ENCODE data around the gene POLA1. TPM values are rescaled to one million over a fixed set of nuclear protein-coding genes. Genes with fewer than 3 reads are reported as not detected.
"Not testable (repeated sequence)": the region's sequence is repeated elsewhere in the genome, so short reads cannot be mapped to it uniquely, and the experiment has no call there.

POLA1 gene
- total and polyA plus RNA-seq, 2 donors: 3.5 to 21.1 TPM

DNA sequence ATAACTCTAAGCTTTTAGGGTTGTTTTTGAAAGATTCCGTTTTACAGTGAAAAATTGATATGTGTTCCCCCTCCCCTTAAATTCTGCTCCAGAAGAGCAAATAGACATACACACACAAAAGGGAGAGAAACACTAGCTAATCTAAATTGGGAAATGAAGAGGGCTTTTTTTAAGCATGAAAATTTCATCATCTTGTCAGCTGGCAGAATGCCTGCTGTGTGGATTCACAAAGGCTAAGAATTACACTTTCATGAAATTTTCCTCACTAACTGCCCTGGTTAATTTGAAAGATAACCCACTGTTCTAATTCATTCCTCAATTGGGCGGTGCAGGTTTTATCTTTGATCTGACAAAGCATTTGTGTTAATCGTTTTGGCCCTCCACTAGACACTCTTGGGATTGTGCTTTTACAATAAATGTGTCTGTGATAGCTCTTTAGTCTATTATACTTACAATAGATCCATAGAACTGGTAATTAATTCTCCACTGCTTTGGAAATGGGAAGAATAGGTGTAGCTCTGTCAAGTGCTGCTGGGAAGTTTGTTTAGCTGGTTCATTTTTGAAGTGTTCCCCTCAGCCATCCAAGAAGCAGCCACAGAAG, 152.9 kb downstream of the POLA1 start:
- Histone ChIP-seq H3K27ac (ENCODE audit: low read depth in 1 of 2, low read length in 1 of 2) (no peak overlapping the region), H3K4me1 (ENCODE audit: control insufficient read depth in 2 of 2, insufficient read depth in 2 of 2, low read length in 2 of 2) (no peaks in the 10 kb centered on the region), H3K9me3 (ENCODE audit: control insufficient read depth in 2 of 2, insufficient read depth in 1 of 2, low read length in 1 of 2) (no peaks in the 10 kb centered on the region), H3K36me3 (ENCODE audit: control insufficient read depth in 2 of 2, insufficient read depth in 2 of 2, low read length in 1 of 2) (no peaks in the 10 kb centered on the region), H3K27me3 (ENCODE audit: control insufficient read depth in 2 of 2, insufficient read depth in 1 of 2, low read length in 1 of 2) (no peaks in the 10 kb centered on the region), H3K4me3 (ENCODE audit: low read length in 2 of 2) (no peak overlapping the region)
- WGBS: over 99% methylated on average over 3 of the region's 3 CpGs
- DNase-seq (ENCODE audit: low read depth in 6 of 9, low spot score in 9 of 9): no peak

GRCh38 chrX:24851289-24851688, 157.6 kb downstream of the POLA1 start:
- no peaks in the 10 kb centered on the region for H3K36me3 ChIP-seq (ENCODE audit: control insufficient read depth in 2 of 2, insufficient read depth in 2 of 2, low read length in 1 of 2)
- H3K9me3 ChIP-seq (ENCODE audit: control insufficient read depth in 2 of 2, insufficient read depth in 1 of 2, low read length in 1 of 2): no peaks in the 10 kb centered on the region
- no peaks in the 10 kb centered on the region for H3K4me1 ChIP-seq (ENCODE audit: control insufficient read depth in 2 of 2, insufficient read depth in 2 of 2, low read length in 2 of 2)
- no peaks in the 10 kb centered on the region for H3K27me3 ChIP-seq (ENCODE audit: control insufficient read depth in 2 of 2, insufficient read depth in 1 of 2, low read length in 1 of 2)
- no peak overlapping the region for H3K27ac ChIP-seq (ENCODE audit: low read depth in 1 of 2, low read length in 1 of 2)
- H3K4me3 ChIP-seq (ENCODE audit: low read length in 2 of 2): no peak overlapping the region
- over 99% methylated on average over 6 of the region's 6 CpGs for WGBS
- no peak for DNase-seq (ENCODE audit: low read depth in 6 of 9, low spot score in 9 of 9)

DNA sequence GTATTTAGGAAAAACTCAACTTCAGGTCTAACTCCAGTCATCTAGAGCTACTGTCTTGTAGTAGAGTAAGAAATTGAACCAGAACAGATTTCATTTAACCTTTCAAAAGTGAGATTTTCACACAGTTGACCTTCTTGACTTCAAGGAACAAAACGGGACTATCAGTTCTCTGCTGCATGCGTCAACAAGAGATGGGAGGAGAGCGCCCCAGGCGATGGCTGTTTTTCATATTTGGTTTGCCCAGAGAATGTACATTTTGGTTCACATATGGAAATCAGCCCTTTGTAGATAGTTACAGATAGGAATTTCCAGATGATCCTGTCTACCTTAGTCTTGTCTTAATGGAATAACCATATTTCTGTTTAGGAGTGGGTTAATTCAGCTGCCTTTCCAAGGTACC, 158.1 kb downstream of the POLA1 start:
- Histone ChIP-seq H3K36me3 (ENCODE audit: control insufficient read depth in 2 of 2, insufficient read depth in 2 of 2, low read length in 1 of 2) (no peaks in the 10 kb centered on the region), H3K27me3 (ENCODE audit: control insufficient read depth in 2 of 2, insufficient read depth in 1 of 2, low read length in 1 of 2) (no peaks in the 10 kb centered on the region), H3K27ac (ENCODE audit: low read depth in 1 of 2, low read length in 1 of 2) (no peak overlapping the region), H3K4me3 (ENCODE audit: low read length in 2 of 2) (no peak overlapping the region), H3K9me3 (ENCODE audit: control insufficient read depth in 2 of 2, insufficient read depth in 1 of 2, low read length in 1 of 2) (no peaks in the 10 kb centered on the region), H3K4me1 (ENCODE audit: control insufficient read depth in 2 of 2, insufficient read depth in 2 of 2, low read length in 2 of 2) (no peaks in the 10 kb centered on the region)
- DNase-seq (ENCODE audit: low read depth in 6 of 9, low spot score in 9 of 9): no peak
- 96% methylated on average over 4 of the region's 4 CpGs for whole genome bisulfite sequencing

DNA sequence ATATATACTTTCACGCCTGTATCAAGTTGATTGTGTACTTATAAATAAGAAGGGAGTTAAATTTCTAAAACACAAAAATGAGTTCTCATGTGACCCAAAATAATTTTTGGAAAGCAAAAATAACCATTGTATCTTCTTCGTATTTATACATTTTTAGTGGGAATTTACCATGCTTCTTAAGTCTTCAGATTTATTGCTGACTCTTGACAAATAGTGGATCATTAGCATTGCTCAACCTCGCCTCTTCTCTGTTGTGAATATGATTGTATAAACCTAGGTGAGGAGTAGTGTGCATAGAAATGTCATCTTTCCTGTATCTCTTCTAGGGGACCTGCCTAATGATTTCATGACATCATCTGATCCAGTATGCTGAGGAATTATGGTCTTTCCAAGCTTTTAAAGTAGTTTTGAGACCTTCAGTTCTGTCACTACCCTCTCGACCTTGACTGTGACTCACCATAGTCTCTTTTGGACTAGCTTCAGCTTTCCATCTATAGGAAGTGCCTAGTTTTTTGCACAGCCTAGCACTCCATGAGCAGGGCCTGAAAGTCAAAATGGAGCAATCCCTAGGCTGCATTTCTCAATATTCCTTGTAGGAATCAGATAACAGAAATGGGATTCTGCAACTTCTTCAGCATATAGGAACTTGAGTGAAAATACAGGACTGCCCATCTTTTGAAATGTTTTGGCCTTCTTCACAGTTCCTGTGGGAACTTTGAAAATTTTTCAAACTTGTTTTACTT, 164.5 kb downstream of the POLA1 start:
- H3K9me3 ChIP-seq (ENCODE audit: control insufficient read depth in 2 of 2, insufficient read depth in 1 of 2, low read length in 1 of 2): no peaks in the 10 kb centered on the region
- H3K27ac ChIP-seq (ENCODE audit: low read depth in 1 of 2, low read length in 1 of 2): no peak overlapping the region
- 99% methylated on average over 4 of the region's 4 CpGs for WGBS
- H3K4me3 ChIP-seq (ENCODE audit: low read length in 2 of 2): no peak overlapping the region
- no peaks in the 10 kb centered on the region for H3K27me3 ChIP-seq (ENCODE audit: control insufficient read depth in 2 of 2, insufficient read depth in 1 of 2, low read length in 1 of 2)
- DNase-seq (ENCODE audit: low read depth in 6 of 9, low spot score in 9 of 9): no peak
- H3K36me3 ChIP-seq (ENCODE audit: control insufficient read depth in 2 of 2, insufficient read depth in 2 of 2, low read length in 1 of 2): peaks cover 3% of the 10 kb centered on the region in 2 donors
- no peaks in the 10 kb centered on the region for H3K4me1 ChIP-seq (ENCODE audit: control insufficient read depth in 2 of 2, insufficient read depth in 2 of 2, low read length in 2 of 2)

DNA sequence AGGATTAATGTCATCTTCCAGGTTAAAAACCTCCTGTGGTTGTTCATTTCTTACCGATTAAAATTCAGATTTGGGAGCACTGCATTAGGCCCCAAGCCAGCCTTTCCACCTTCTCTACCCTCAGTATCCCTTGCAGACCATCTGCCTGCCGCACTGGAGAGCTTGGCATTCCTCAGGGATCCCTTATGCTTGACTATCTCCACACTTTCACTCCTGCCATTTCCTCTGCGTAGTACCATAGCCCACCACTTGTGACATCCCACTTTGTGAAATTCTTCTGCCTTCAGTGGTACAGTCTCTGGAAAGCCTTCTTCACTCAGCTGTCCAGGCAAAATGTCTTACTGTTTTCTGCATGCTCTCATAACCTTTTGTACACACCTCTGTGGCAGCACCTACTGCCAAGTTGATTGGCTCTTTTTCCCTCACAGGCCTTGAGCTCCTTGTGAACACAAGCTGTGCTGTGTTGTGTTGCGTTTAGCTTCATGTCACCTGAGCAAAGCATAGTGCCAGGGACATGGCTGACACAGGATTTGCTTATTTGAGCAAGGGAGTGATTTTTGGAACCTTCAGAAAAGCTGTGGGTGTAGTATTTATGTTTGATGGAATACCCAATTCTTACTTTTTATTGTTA, 165.6 kb downstream of the POLA1 start:
- Histone ChIP-seq H3K4me3 (ENCODE audit: low read length in 2 of 2) (no peak overlapping the region), H3K36me3 (ENCODE audit: control insufficient read depth in 2 of 2, insufficient read depth in 2 of 2, low read length in 1 of 2) (peaks cover 3% of the 10 kb centered on the region in 2 donors), H3K27ac (ENCODE audit: low read depth in 1 of 2, low read length in 1 of 2) (no peak overlapping the region), H3K4me1 (ENCODE audit: control insufficient read depth in 2 of 2, insufficient read depth in 2 of 2, low read length in 2 of 2) (no peaks in the 10 kb centered on the region), H3K27me3 (ENCODE audit: control insufficient read depth in 2 of 2, insufficient read depth in 1 of 2, low read length in 1 of 2) (no peaks in the 10 kb centered on the region), H3K9me3 (ENCODE audit: control insufficient read depth in 2 of 2, insufficient read depth in 1 of 2, low read length in 1 of 2) (no peaks in the 10 kb centered on the region)
- WGBS: over 99% methylated on average over 4 of the region's 4 CpGs
- DNase-seq (ENCODE audit: low read depth in 6 of 9, low spot score in 9 of 9): no peak

- no peak for DNase-seq (ENCODE audit: low read depth in 6 of 9, low spot score in 9 of 9)
- Histone ChIP-seq H3K4me1 (ENCODE audit: control insufficient read depth in 2 of 2, insufficient read depth in 2 of 2, low read length in 2 of 2) (no peaks in the 10 kb centered on the region), H3K36me3 (ENCODE audit: control insufficient read depth in 2 of 2, insufficient read depth in 2 of 2, low read length in 1 of 2) (peaks cover 3% of the 10 kb centered on the region in 2 donors), H3K9me3 (ENCODE audit: control insufficient read depth in 2 of 2, insufficient read depth in 1 of 2, low read length in 1 of 2) (no peaks in the 10 kb centered on the region), H3K27me3 (ENCODE audit: control insufficient read depth in 2 of 2, insufficient read depth in 1 of 2, low read length in 1 of 2) (no peaks in the 10 kb centered on the region), H3K27ac (ENCODE audit: low read depth in 1 of 2, low read length in 1 of 2) (no peak overlapping the region), H3K4me3 (ENCODE audit: low read length in 2 of 2) (no peak overlapping the region)
Measured at GRCh38 chrX:24860140-24860539, 166.4 kb downstream of the POLA1 start.

GRCh38 chrX:24862343-24862742, 168.6 kb downstream of the POLA1 start:
- no peak for DNase-seq (ENCODE audit: low read depth in 6 of 9, low spot score in 9 of 9)
- H3K36me3 ChIP-seq (ENCODE audit: control insufficient read depth in 2 of 2, insufficient read depth in 2 of 2, low read length in 1 of 2): peaks cover 3% of the 10 kb centered on the region in 2 donors
- H3K27me3 ChIP-seq (ENCODE audit: control insufficient read depth in 2 of 2, insufficient read depth in 1 of 2, low read length in 1 of 2): no peaks in the 10 kb centered on the region
- no peaks in the 10 kb centered on the region for H3K4me1 ChIP-seq (ENCODE audit: control insufficient read depth in 2 of 2, insufficient read depth in 2 of 2, low read length in 2 of 2)
- H3K27ac ChIP-seq (ENCODE audit: low read depth in 1 of 2, low read length in 1 of 2): no peak overlapping the region
- WGBS: 91% methylated on average over 2 of the region's 2 CpGs
- H3K4me3 ChIP-seq (ENCODE audit: low read length in 2 of 2): no peak overlapping the region
- H3K9me3 ChIP-seq (ENCODE audit: control insufficient read depth in 2 of 2, insufficient read depth in 1 of 2, low read length in 1 of 2): no peaks in the 10 kb centered on the region

DNA sequence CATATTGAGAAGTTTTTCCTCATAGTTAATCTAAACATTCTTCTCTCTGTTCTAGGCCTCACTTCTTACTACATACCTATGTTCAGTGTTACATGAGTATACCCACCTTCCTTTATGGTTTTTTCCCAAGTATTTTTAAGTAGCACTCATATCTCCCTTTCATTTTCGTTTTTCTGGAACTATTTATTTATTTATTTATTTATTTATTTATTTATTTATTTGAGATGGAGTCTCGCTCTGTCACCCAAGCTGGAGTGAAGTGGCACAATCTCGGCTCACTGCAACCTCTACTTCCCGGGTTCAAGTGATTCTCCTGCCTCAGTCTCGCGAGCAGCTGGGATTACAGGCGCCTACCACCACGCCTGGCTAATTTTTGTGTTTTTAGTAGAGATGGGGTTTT, 170.1 kb downstream of the POLA1 start:
- DNase-seq (ENCODE audit: low read depth in 6 of 9, low spot score in 9 of 9); H3K27me3 ChIP-seq (ENCODE audit: control insufficient read depth in 2 of 2, insufficient read depth in 1 of 2, low read length in 1 of 2); H3K36me3 ChIP-seq (ENCODE audit: control insufficient read depth in 2 of 2, insufficient read depth in 2 of 2, low read length in 1 of 2); H3K4me1 ChIP-seq (ENCODE audit: control insufficient read depth in 2 of 2, insufficient read depth in 2 of 2, low read length in 2 of 2); H3K27ac ChIP-seq (ENCODE audit: low read depth in 1 of 2, low read length in 1 of 2); H3K4me3 ChIP-seq (ENCODE audit: low read length in 2 of 2); H3K9me3 ChIP-seq (ENCODE audit: control insufficient read depth in 2 of 2, insufficient read depth in 1 of 2, low read length in 1 of 2): not testable (repeated sequence)
- 98% methylated on average over 8 of the region's 8 CpGs for WGBS

DNA sequence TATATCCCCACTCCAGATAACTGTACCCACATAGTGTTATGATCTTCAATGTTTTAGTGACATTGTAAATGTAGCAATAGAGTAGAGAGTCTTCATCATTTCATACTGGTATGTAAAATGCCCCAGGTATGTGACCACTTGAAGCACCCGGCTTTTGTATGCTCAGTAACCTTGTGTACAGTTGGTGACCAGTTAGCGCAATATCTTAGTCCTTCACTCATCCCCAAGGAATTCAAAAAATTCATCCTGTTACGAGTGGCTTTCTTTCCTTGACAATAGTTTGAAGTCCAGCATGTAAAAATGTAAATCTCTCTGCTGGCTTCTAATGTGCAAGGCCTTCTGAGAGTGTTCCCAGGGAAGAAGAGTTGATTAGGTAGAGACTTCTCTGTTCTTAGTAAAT, 176.4 kb downstream of the POLA1 start:
- WGBS: 98% methylated on average over 3 of the region's 3 CpGs
- Histone ChIP-seq H3K4me3 (ENCODE audit: low read length in 2 of 2) (no peak overlapping the region), H3K9me3 (ENCODE audit: control insufficient read depth in 2 of 2, insufficient read depth in 1 of 2, low read length in 1 of 2) (no peaks in the 10 kb centered on the region), H3K36me3 (ENCODE audit: control insufficient read depth in 2 of 2, insufficient read depth in 2 of 2, low read length in 1 of 2) (no peaks in the 10 kb centered on the region), H3K4me1 (ENCODE audit: control insufficient read depth in 2 of 2, insufficient read depth in 2 of 2, low read length in 2 of 2) (no peaks in the 10 kb centered on the region), H3K27ac (ENCODE audit: low read depth in 1 of 2, low read length in 1 of 2) (no peak overlapping the region), H3K27me3 (ENCODE audit: control insufficient read depth in 2 of 2, insufficient read depth in 1 of 2, low read length in 1 of 2) (no peaks in the 10 kb centered on the region)
- DNase-seq (ENCODE audit: low read depth in 6 of 9, low spot score in 9 of 9): no peak
